DND-41 (cell line): ENCODE data around the gene BRDT.

Source experiments
- ATAC-seq: fragments of 200-7000 bp; cut with Tn5 transposase; 3 replicates; pipeline ENCODE4 v1.9.1; 2021; ENCODE audit warnings: low read depth; ENCODE audit not compliant: insufficient read depth
- DNase-seq: peaks from one replicate; pipeline ENCODE4 v3.0.0-alpha.2; 2020
- H2AFZ ChIP-seq: 2 replicates; pipeline ENCODE4 v1.6.0; 2012; ENCODE audit warnings: low read depth, low read length
- H3K27ac ChIP-seq: 2 replicates; pipeline ENCODE4 v1.5.1; 2012; ENCODE audit warnings: low read length, inconsistent platforms
- H3K27me3 ChIP-seq: fragments of 200-600 bp; sonication (generic); 2 replicates; pipeline ENCODE4 v1.6.0; 2012; ENCODE audit warnings: low read length, mild to moderate bottlenecking, inconsistent platforms; ENCODE audit not compliant: insufficient read depth, poor library complexity
- H3K36me3 ChIP-seq: 2 replicates; pipeline ENCODE4 v1.5.1; 2012; ENCODE audit warnings: low read length, inconsistent platforms; ENCODE audit not compliant: insufficient read depth
- H3K4me1 ChIP-seq: 2 replicates; pipeline ENCODE4 v1.5.1; 2012; ENCODE audit warnings: mild to moderate bottlenecking, low read length; ENCODE audit not compliant: insufficient read depth
- H3K4me2 ChIP-seq: 2 replicates; pipeline ENCODE4 v1.6.0; 2012; ENCODE audit warnings: mild to moderate bottlenecking, moderate library complexity, low read length, inconsistent platforms; ENCODE audit not compliant: insufficient read depth
- H3K4me3 ChIP-seq, 2 experiments: fragments of 200-600 bp in 1 of 2; shearing (Covaris generic) in 1 of 2; 2 replicates each; pipeline ENCODE4 v1.5.1; 2012 to 2016; ENCODE audit warnings: inconsistent platforms in 2 of 2, low read length in 2 of 2, mild to moderate bottlenecking in 2 of 2, low read depth in 1 of 2, moderate library complexity in 1 of 2
- H3K79me2 ChIP-seq: 2 replicates; pipeline ENCODE4 v1.6.0; 2012; ENCODE audit warnings: low read length, inconsistent platforms; ENCODE audit not compliant: insufficient read depth
- H3K9ac ChIP-seq: 2 replicates; pipeline ENCODE4 v1.6.0; 2012; ENCODE audit warnings: low read depth, mild to moderate bottlenecking, inconsistent platforms, low read length, moderate library complexity
- H3K9me3 ChIP-seq: 2 replicates; pipeline ENCODE4 v1.5.1; 2012; ENCODE audit warnings: low read length, moderate library complexity, mild to moderate bottlenecking, inconsistent platforms; ENCODE audit not compliant: insufficient read depth, severe bottlenecking
- H4K20me1 ChIP-seq: 2 replicates; pipeline ENCODE4 v1.6.0; 2012; ENCODE audit warnings: low read length; ENCODE audit not compliant: insufficient read depth
- CTCF ChIP-seq: IDR thresholded peaks from 2 replicates; pipeline ENCODE4 v1.5.1; 2012; ENCODE audit warnings: borderline replicate concordance, low read length, moderate library complexity, mild to moderate bottlenecking; ENCODE audit not compliant: poor library complexity, severe bottlenecking; ENCODE audit errors: extremely low read depth
- EZH2 ChIP-seq: IDR thresholded peaks from 3 replicates; pipeline ENCODE4 v1.6.1; 2012; ENCODE audit warnings: borderline replicate concordance, low read depth, mild to moderate bottlenecking, moderate library complexity, low read length, inconsistent platforms; ENCODE audit not compliant: severe bottlenecking

Gene BRDT

GRCh38 chr1:92043621-92044020 lies 94.4 kb downstream of the BRDT start:
- no peaks in the 10 kb centered on the region for H4K20me1 ChIP-seq
- H3K9me3 ChIP-seq = no peaks in the 10 kb centered on the region
- H3K4me1 ChIP-seq = no peaks in the 10 kb centered on the region
- no peak overlapping the region for H3K27ac ChIP-seq
- H3K27me3 ChIP-seq = no peaks in the 10 kb centered on the region
- no peak overlapping the region for H3K9ac ChIP-seq
- no peak for TF ChIP-seq EZH2
- TF ChIP-seq CTCF = no peak
- no peaks in the 10 kb centered on the region for H3K79me2 ChIP-seq
- H3K4me2 ChIP-seq = no peak overlapping the region
- H2AFZ ChIP-seq = no peak overlapping the region
- DNase-seq (no peak), ATAC-seq (no peak)
- H3K36me3 ChIP-seq = no peaks in the 10 kb centered on the region; the same call in 1 of the 2 replicates
- H3K4me3 ChIP-seq = no peak overlapping the region

GRCh38 chr1:92045766-92046495 lies 96.7 kb downstream of the BRDT start:
- H4K20me1 ChIP-seq = no peaks in the 10 kb centered on the region
- H3K36me3 ChIP-seq = no peaks in the 10 kb centered on the region; the same call in 1 of the 2 replicates
- ATAC-seq (no peak), DNase-seq (no peak)
- H3K9ac ChIP-seq = no peak overlapping the region
- H3K27ac ChIP-seq = no peak overlapping the region
- no peaks in the 10 kb centered on the region for H3K4me1 ChIP-seq
- no peaks in the 10 kb centered on the region for H3K9me3 ChIP-seq
- TF ChIP-seq CTCF (no peak), EZH2 (no peak)
- no peak overlapping the region for H2AFZ ChIP-seq
- H3K4me2 ChIP-seq = no peak overlapping the region
- no peaks in the 10 kb centered on the region for H3K79me2 ChIP-seq
- H3K4me3 ChIP-seq = no peak overlapping the region
- no peaks in the 10 kb centered on the region for H3K27me3 ChIP-seq

- H3K27ac ChIP-seq = no peak overlapping the region
- H3K27me3 ChIP-seq = no peaks in the 10 kb centered on the region
- no peak overlapping the region for H3K4me2 ChIP-seq
- H3K79me2 ChIP-seq = no peaks in the 10 kb centered on the region
- ATAC-seq = no peak
- no peaks in the 10 kb centered on the region for H3K9me3 ChIP-seq
- no peak for DNase-seq
- H3K36me3 ChIP-seq = no peaks in the 10 kb centered on the region; the same call in 1 of the 2 replicates
- no peaks in the 10 kb centered on the region for H4K20me1 ChIP-seq
- H2AFZ ChIP-seq = no peak overlapping the region
- no peak overlapping the region for H3K4me3 ChIP-seq
- no peak for TF ChIP-seq CTCF
- no peak for TF ChIP-seq EZH2
- no peak overlapping the region for H3K9ac ChIP-seq
- no peaks in the 10 kb centered on the region for H3K4me1 ChIP-seq
Observed at GRCh38 chr1:92051948-92052347, 102.7 kb downstream of the BRDT start.
